GM23338 (cell line): ENCODE results near the gene STARD13.

ENCODE experiments used
- CREB1 ChIP-seq: fragments of 250-450 bp; sonication (Bioruptor Pico); IDR thresholded peaks from 2 replicates; pipeline ENCODE4 v1.5.0; 2020; ENCODE audit warnings: low read depth, mild to moderate bottlenecking, moderate library complexity
- CTCF ChIP-seq, 2 experiments: fragments of 200-600 bp in 1 of 2; sonication (generic) in 1 of 2; conservative IDR thresholded peaks; 2 replicates each; pipeline versions ENCODE4 v1.5.1 to v1.6.1; 2016 to 2017; ENCODE audit warnings: antibody characterized with exemption in 2 of 2, low read depth in 2 of 2, mild to moderate bottlenecking in 2 of 2, moderate library complexity in 1 of 2
- ETS1 ChIP-seq: IDR thresholded peaks from 2 replicates; pipeline ENCODE4 v1.6.1; 2016; ENCODE audit warnings: antibody characterized with exemption
- EZH2 ChIP-seq: fragments of 200-600 bp; sonication (generic); IDR thresholded peaks from one replicate; pipeline ENCODE4 v1.8.0; 2017; ENCODE audit warnings: antibody characterized with exemption, mild to moderate bottlenecking, low read depth; ENCODE audit not compliant: unreplicated experiment
- EZH2phosphoT487 ChIP-seq: fragments of 200-600 bp; sonication (generic); IDR thresholded peaks from one replicate; pipeline ENCODE4 v1.8.1; 2018; ENCODE audit warnings: antibody characterized with exemption; ENCODE audit not compliant: unreplicated experiment
- JUNB ChIP-seq: IDR thresholded peaks from one replicate; pipeline ENCODE4 v1.6.1; 2016; ENCODE audit warnings: antibody characterized with exemption; ENCODE audit not compliant: unreplicated experiment
- NANOG ChIP-seq: IDR thresholded peaks from 2 replicates; pipeline ENCODE4 v1.6.1; 2016; ENCODE audit warnings: antibody characterized with exemption, borderline replicate concordance
- POLR2AphosphoS5 ChIP-seq: IDR thresholded peaks from 2 replicates; pipeline ENCODE4 v1.6.1; 2016; ENCODE audit warnings: antibody characterized with exemption, low read depth
- REST ChIP-seq: IDR thresholded peaks from one replicate; pipeline ENCODE4 v1.6.1; 2018; ENCODE audit warnings: antibody characterized with exemption; ENCODE audit not compliant: unreplicated experiment
- ZNF331 ChIP-seq: fragments of 250-450 bp; sonication (Bioruptor Pico); IDR thresholded peaks from 2 replicates; pipeline ENCODE4 v1.5.0; 2020; ENCODE audit warnings: low read depth, mild to moderate bottlenecking, moderate library complexity

- TF ChIP-seq CTCF (conservative IDR thresholded peaks at IDR 0.05; ENCODE audit: low read depth in 2 of 2) (no peak), EZH2phosphoT487 (no peak), REST (no peak), POLR2AphosphoS5 (no peak), CREB1 (CRISPR knock-in tag) (no peak), EZH2 (no peak), JUNB (no peak), ETS1 (no peak), ZNF331 (no peak), NANOG (no peak)
These were observed 21.5 kb downstream of the STARD13 start for GRCh38 chr13:33263976-33264619.
